ENCODE results near the gene AIFM1.

DNA sequence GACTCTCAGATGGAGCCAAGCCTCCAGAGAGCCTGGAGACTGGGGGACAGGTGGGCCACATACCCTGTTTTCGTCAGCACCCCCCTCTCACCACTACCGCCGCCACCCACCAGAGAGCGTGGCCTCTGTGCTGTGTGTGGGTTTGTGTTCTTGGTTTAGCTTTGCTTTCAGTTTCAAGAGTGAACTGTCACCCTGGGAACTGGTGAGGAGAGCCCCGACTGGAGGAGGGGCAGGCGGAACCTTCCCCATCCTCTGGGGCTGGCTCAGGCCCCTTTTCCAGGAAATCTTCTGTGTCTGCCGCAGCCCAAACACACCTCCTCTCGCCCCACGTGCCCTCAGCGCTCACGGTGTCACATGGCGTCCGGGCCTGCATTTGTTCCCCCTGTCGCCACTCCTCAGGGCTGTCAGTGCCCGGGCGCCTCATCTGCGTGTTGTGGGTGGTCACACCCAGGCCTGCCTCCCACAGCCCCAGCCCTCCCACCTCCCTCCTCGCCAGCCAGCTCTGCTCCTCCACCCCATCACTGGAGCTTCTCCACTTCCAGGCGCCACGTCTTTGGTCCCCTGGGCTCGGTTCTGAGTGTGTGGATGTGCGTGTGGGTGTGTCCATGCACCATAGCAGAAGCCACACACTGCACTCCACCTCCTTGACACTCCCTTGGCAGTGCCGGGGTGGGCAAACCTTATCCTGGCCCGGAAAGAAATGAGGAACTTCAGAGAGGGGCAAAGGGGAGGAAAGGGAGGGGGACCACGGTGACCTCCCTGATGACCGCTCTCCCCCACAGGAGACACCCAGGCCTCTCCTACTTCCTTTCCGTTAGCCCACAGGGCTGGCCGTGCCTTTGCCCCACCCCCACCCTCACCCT is 83.2 kb downstream of the AIFM1 start:
- TF ChIP-seq, protein P1, sequence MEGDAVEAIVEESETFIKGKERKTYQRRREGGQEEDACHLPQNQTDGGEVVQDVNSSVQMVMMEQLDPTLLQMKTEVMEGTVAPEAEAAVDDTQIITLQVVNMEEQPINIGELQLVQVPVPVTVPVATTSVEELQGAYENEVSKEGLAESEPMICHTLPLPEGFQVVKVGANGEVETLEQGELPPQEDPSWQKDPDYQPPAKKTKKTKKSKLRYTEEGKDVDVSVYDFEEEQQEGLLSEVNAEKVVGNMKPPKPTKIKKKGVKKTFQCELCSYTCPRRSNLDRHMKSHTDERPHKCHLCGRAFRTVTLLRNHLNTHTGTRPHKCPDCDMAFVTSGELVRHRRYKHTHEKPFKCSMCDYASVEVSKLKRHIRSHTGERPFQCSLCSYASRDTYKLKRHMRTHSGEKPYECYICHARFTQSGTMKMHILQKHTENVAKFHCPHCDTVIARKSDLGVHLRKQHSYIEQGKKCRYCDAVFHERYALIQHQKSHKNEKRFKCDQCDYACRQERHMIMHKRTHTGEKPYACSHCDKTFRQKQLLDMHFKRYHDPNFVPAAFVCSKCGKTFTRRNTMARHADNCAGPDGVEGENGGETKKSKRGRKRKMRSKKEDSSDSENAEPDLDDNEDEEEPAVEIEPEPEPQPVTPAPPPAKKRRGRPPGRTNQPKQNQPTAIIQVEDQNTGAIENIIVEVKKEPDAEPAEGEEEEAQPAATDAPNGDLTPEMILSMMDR (IDR thresholded peaks at IDR 0.05 in 8 of 11, conservative IDR thresholded peaks at IDR 0.05 in 3 of 11) = peak in 10 of 11 experiments; percentile 27 to 71 (median 58)
- TF ChIP-seq POLR2AphosphoS5 (IDR thresholded peaks at IDR 0.05) = peak; percentile 57 to 81 (median 67)
